Measurements from ENCODE around the gene SUGT1. TPM values are rescaled to one million over a fixed set of nuclear protein-coding genes. Genes with fewer than 3 reads are reported as not detected.

The SUGT1 gene
- total and polyA plus RNA-seq, 10 of the 15 experiments (the other 5 are each of a cell fraction or from before 2014, with no cell fraction given): 46.7 to 122 (median 77.3) TPM

DNA sequence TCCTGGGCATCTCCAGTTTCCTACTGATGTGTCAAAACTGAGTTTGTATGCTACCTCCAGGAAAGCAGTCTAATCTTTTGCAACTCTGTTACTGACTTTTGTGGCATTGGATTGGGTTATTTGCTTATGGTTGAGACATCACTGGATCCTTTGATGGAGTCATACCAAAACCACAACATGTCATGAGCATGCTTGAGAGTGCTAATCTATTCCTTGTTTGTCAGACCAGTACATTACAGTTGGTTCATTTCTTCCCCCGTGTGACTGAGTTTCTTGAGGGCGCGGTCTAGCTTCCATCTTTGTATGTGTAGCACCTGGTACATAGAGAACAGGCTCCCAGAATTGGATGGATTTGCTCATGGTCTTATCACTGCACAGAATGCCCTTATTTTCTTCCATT lies 43.2 kb downstream of the SUGT1 start:
- peak; percentile 3 for DNase-seq (ENCODE audit: low read depth, low spot score)
- TF ChIP-seq BRCA1 (IDR thresholded peaks at IDR 0.05; ENCODE audit: low read depth, low read length) (no peak), ZSCAN29 (IDR thresholded peaks at IDR 0.05) (no peak), ZNF207 (IDR thresholded peaks at IDR 0.05; ENCODE audit: borderline replicate concordance) (no peak), TAF1 (IDR thresholded peaks at IDR 0.05; ENCODE audit: borderline replicate concordance, low read depth, low read length) (no peak), ZBED1 (IDR thresholded peaks at IDR 0.05; ENCODE audit: borderline replicate concordance) (0 out of 2 replicates have a peak, but pooled peaks have one; percentile 48), IKZF1 (conservative IDR thresholded peaks at IDR 0.05) (peak; percentile 37; the same call in 1 of the 2 replicates), PML (IDR thresholded peaks at IDR 0.05; ENCODE audit: low read length) (0 out of 2 replicates have a peak, but pooled peaks have one; percentile 48), CREB1 (IDR thresholded peaks at IDR 0.05; ENCODE audit: low read depth) (peak; percentile 69; the same call in 1 of the 2 replicates), RUNX3 (IDR thresholded peaks at IDR 0.05; ENCODE audit: low read length) (peak; percentile 91), NFIC (IDR thresholded peaks at IDR 0.05; ENCODE audit: low read depth, low read length) (peak; percentile 45; the same call in 1 of the 2 replicates), ZNF24 (IDR thresholded peaks at IDR 0.05) (peak; percentile 88), ETV6 (conservative IDR thresholded peaks at IDR 0.05 in 1 of 2, IDR thresholded peaks at IDR 0.05 in 1 of 2; ENCODE audit: borderline replicate concordance in 1 of 2, low read depth in 1 of 2) (no peak), PAX5 (IDR thresholded peaks at IDR 0.05; ENCODE audit: borderline replicate concordance, low read depth, low read length) (0 out of 2 replicates have a peak, but pooled peaks have one; percentile 15), MLLT1 (IDR thresholded peaks at IDR 0.05) (0 out of 2 replicates have a peak, but pooled peaks have one; percentile 31), ZNF217 (IDR thresholded peaks at IDR 0.05) (no peak), MEF2B (IDR thresholded peaks at IDR 0.05; ENCODE audit: partially characterized antibody, poor library complexity, severe bottlenecking) (no peak), IKZF2 (IDR thresholded peaks at IDR 0.05) (no peak; a peak in 1 of 4 replicates)
- TF ChIP-seq, protein P1, sequence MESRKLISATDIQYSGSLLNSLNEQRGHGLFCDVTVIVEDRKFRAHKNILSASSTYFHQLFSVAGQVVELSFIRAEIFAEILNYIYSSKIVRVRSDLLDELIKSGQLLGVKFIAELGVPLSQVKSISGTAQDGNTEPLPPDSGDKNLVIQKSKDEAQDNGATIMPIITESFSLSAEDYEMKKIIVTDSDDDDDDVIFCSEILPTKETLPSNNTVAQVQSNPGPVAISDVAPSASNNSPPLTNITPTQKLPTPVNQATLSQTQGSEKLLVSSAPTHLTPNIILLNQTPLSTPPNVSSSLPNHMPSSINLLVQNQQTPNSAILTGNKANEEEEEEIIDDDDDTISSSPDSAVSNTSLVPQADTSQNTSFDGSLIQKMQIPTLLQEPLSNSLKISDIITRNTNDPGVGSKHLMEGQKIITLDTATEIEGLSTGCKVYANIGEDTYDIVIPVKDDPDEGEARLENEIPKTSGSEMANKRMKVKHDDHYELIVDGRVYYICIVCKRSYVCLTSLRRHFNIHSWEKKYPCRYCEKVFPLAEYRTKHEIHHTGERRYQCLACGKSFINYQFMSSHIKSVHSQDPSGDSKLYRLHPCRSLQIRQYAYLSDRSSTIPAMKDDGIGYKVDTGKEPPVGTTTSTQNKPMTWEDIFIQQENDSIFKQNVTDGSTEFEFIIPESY (IDR thresholded peaks at IDR 0.05): peak; percentile 77; the same call in 1 of the 2 replicates
- TF ChIP-seq, protein P2, sequence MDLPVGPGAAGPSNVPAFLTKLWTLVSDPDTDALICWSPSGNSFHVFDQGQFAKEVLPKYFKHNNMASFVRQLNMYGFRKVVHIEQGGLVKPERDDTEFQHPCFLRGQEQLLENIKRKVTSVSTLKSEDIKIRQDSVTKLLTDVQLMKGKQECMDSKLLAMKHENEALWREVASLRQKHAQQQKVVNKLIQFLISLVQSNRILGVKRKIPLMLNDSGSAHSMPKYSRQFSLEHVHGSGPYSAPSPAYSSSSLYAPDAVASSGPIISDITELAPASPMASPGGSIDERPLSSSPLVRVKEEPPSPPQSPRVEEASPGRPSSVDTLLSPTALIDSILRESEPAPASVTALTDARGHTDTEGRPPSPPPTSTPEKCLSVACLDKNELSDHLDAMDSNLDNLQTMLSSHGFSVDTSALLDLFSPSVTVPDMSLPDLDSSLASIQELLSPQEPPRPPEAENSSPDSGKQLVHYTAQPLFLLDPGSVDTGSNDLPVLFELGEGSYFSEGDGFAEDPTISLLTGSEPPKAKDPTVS (IDR thresholded peaks at IDR 0.05; ENCODE audit: low read depth, low read length): no peak
- TF ChIP-seq, protein P3, sequence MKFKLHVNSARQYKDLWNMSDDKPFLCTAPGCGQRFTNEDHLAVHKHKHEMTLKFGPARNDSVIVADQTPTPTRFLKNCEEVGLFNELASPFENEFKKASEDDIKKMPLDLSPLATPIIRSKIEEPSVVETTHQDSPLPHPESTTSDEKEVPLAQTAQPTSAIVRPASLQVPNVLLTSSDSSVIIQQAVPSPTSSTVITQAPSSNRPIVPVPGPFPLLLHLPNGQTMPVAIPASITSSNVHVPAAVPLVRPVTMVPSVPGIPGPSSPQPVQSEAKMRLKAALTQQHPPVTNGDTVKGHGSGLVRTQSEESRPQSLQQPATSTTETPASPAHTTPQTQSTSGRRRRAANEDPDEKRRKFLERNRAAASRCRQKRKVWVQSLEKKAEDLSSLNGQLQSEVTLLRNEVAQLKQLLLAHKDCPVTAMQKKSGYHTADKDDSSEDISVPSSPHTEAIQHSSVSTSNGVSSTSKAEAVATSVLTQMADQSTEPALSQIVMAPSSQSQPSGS (IDR thresholded peaks at IDR 0.05; ENCODE audit: low read length): peak; percentile 36; the same call in 1 of the 2 replicates

More for the DNA sequence above, 43.2 kb downstream of the SUGT1 start:
- intact Hi-C loops (cut with micrococcal nuclease; ENCODE audit: unreplicated experiment): no loop called here
- ChIA-PET SMC1A (ENCODE audit: uncharacterized antibody, unreplicated experiment) (interaction anchor here (1.0 to 3.3 kb wide), 11 partner anchors 8 to 113 kb away, joined by 3 to 13 read pairs (median 6); no protein-coding TSS in a partner anchor), CTCF (interaction anchor here (5.2 kb wide), 1 partner anchor 31 kb away, joined by 26 read pairs; no protein-coding TSS in a partner anchor), RAD21 (ENCODE audit: unreplicated experiment) (interaction anchor here (1.6 kb wide), 1 partner anchor 30 kb away, joined by 8 read pairs; no protein-coding TSS in a partner anchor), POLR2A (no interaction called here)
- Histone ChIP-seq H3K79me2 (ENCODE audit: control insufficient read depth, insufficient read depth, low read length) (no peaks in the 10 kb centered on the region), H2AFZ (ENCODE audit: control insufficient read depth, low read depth, low read length) (no peak overlapping the region), H3K36me3 (ENCODE audit: control insufficient read depth in 2 of 2, insufficient read depth in 2 of 2, low read length in 1 of 2) (no peaks in the 10 kb centered on the region; a peak in 1 of 4 replicates), H3K4me1 (ENCODE audit: control insufficient read depth, insufficient read depth, low read length) (no peaks in the 10 kb centered on the region), H3K9ac (ENCODE audit: control insufficient read depth, insufficient read depth, low read length) (no peak overlapping the region), H3K4me2 (ENCODE audit: control insufficient read depth, insufficient read depth) (no peak overlapping the region), H3K27me3 (replicated peaks in 1 of 2; ENCODE audit: control insufficient read depth in 2 of 2, insufficient read depth in 2 of 2, low read length in 1 of 2) (no peaks in the 10 kb centered on the region), H3K27ac (ENCODE audit: control insufficient read depth, insufficient read depth) (no peak overlapping the region), H3K9me3 (replicated peaks; ENCODE audit: control insufficient read depth, insufficient read depth, low read length) (no peaks in the 10 kb centered on the region), H3K4me3 (no peak overlapping the region), H4K20me1 (ENCODE audit: control insufficient read depth, insufficient read depth) (no peaks in the 10 kb centered on the region)
- FAIRE-seq (no peak), ATAC-seq (peak; percentile 90)
- 40% methylated on average over 3 of the region's 3 CpGs for WGBS (ENCODE audit: insufficient coverage, insufficient replicate concordance, low lambda C conversion rate, missing lambda C conversion rate)
- no TSS peak for BruUV-seq (replicated peaks)
- in situ Hi-C loops (cut with MboI): no loop called here

Measured in GM12878 (cell line).